Left forelimb (tissue), 1 donor: ENCODE measurements around the gene TPO.
A peak's percentile ranks its signal among the peaks of the same experiment; 100 is the strongest.

Source experiments
- DNase-seq: peaks from one replicate; pipeline ENCODE4 v3.0.0-alpha.2; 2018; ENCODE audit warnings: low spot score

TPO gene

GRCh38 chr2:1586251-1586922, 173.1 kb downstream of the TPO start:
- no peak for DNase-seq

GRCh38 chr2:1586923-1587840, 173.9 kb downstream of the TPO start:
- DNase-seq = no peak

GRCh38 chr2:1588051-1588977, 175.1 kb downstream of the TPO start:
- DNase-seq = no peak

GRCh38 chr2:1588978-1589621, 175.8 kb downstream of the TPO start:
- no peak for DNase-seq

- peak; percentile 62 for DNase-seq
These were observed 177.6 kb downstream of the TPO start for GRCh38 chr2:1590596-1591460.

- DNase-seq = peak; percentile 62
These were observed 178.2 kb downstream of the TPO start for GRCh38 chr2:1591461-1591770.
